ENCODE measurements around the gene AGFG2. TPM values are rescaled to one million over a fixed set of nuclear protein-coding genes. Genes with fewer than 3 reads are reported as not detected.

AGFG2 gene
- total RNA-seq, 1 donor from 2014 or later: 6.2 TPM

GRCh38 chr7:100566018-100566531, 27.1 kb downstream of the AGFG2 start:
- Mint-ChIP-seq H3K4me3 (ENCODE audit: unreplicated experiment) (no peak overlapping the region), H3K9me3 (ENCODE audit: unreplicated experiment) (no peaks in the 10 kb centered on the region), H3K36me3 (ENCODE audit: low read depth, unreplicated experiment) (peaks cover 2% of the 10 kb centered on the region), H3K27ac (ENCODE audit: unreplicated experiment) (no peak overlapping the region), H3K27me3 (ENCODE audit: low read depth, unreplicated experiment) (peaks cover 3% of the 10 kb centered on the region), H3K4me1 (ENCODE audit: low read depth, unreplicated experiment) (no peaks in the 10 kb centered on the region)
- Histone ChIP-seq H3K9me3 (ENCODE audit: insufficient read depth, low read depth, low read length) (no peaks in the 10 kb centered on the region), H3K79me2 (ENCODE audit: insufficient read depth, low read length) (no peaks in the 10 kb centered on the region), H2AFZ (ENCODE audit: low read depth, low read length) (no peak overlapping the region), H3K4me1 (ENCODE audit: insufficient read depth, low read length) (peaks cover 18% of the 10 kb centered on the region), H3K27me3 (ENCODE audit: insufficient read depth, low read length) (no peaks in the 10 kb centered on the region), H3K4me3 (ENCODE audit: insufficient read depth, low read depth, low read length) (no peak overlapping the region), H3K9ac (ENCODE audit: low read length) (no peak overlapping the region), H4K20me1 (ENCODE audit: insufficient read depth, low read length) (no peaks in the 10 kb centered on the region), H3K27ac (ENCODE audit: low read depth, low read length) (no peak overlapping the region), H3K36me3 (ENCODE audit: insufficient read depth, low read length) (no peaks in the 10 kb centered on the region), H3K4me2 (ENCODE audit: low read length) (no peak overlapping the region)
- TF ChIP-seq, protein P1, sequence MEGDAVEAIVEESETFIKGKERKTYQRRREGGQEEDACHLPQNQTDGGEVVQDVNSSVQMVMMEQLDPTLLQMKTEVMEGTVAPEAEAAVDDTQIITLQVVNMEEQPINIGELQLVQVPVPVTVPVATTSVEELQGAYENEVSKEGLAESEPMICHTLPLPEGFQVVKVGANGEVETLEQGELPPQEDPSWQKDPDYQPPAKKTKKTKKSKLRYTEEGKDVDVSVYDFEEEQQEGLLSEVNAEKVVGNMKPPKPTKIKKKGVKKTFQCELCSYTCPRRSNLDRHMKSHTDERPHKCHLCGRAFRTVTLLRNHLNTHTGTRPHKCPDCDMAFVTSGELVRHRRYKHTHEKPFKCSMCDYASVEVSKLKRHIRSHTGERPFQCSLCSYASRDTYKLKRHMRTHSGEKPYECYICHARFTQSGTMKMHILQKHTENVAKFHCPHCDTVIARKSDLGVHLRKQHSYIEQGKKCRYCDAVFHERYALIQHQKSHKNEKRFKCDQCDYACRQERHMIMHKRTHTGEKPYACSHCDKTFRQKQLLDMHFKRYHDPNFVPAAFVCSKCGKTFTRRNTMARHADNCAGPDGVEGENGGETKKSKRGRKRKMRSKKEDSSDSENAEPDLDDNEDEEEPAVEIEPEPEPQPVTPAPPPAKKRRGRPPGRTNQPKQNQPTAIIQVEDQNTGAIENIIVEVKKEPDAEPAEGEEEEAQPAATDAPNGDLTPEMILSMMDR (IDR thresholded peaks at IDR 0.05; ENCODE audit: insufficient read depth, low read depth, low read length): no peak
- no peak for TF ChIP-seq EZH2 (IDR thresholded peaks at IDR 0.05; ENCODE audit: insufficient read depth, low read length)
- FAIRE-seq (no peak), DNase-seq (ENCODE audit: low read depth) (no peak)

GRCh38 chr7:100567031-100567730, 28.2 kb downstream of the AGFG2 start:
- Mint-ChIP-seq H3K27me3 (ENCODE audit: low read depth, unreplicated experiment) (peaks cover 5% of the 10 kb centered on the region), H3K4me1 (ENCODE audit: low read depth, unreplicated experiment) (peaks cover 6% of the 10 kb centered on the region), H3K27ac (ENCODE audit: unreplicated experiment) (no peak overlapping the region), H3K4me3 (ENCODE audit: unreplicated experiment) (no peak overlapping the region), H3K9me3 (ENCODE audit: unreplicated experiment) (no peaks in the 10 kb centered on the region), H3K36me3 (ENCODE audit: low read depth, unreplicated experiment) (peaks cover 2% of the 10 kb centered on the region)
- TF ChIP-seq, protein P1 (IDR thresholded peaks at IDR 0.05; ENCODE audit: insufficient read depth, low read depth, low read length): no peak
- no peak for TF ChIP-seq EZH2 (IDR thresholded peaks at IDR 0.05; ENCODE audit: insufficient read depth, low read length)
- Histone ChIP-seq H3K27ac (ENCODE audit: low read depth, low read length) (no peak overlapping the region), H3K9me3 (ENCODE audit: insufficient read depth, low read depth, low read length) (no peaks in the 10 kb centered on the region), H3K4me2 (ENCODE audit: low read length) (no peak overlapping the region), H3K36me3 (ENCODE audit: insufficient read depth, low read length) (no peaks in the 10 kb centered on the region), H3K27me3 (ENCODE audit: insufficient read depth, low read length) (no peaks in the 10 kb centered on the region), H3K9ac (ENCODE audit: low read length) (no peak overlapping the region), H3K79me2 (ENCODE audit: insufficient read depth, low read length) (no peaks in the 10 kb centered on the region), H3K4me1 (ENCODE audit: insufficient read depth, low read length) (peaks cover 29% of the 10 kb centered on the region), H4K20me1 (ENCODE audit: insufficient read depth, low read length) (no peaks in the 10 kb centered on the region), H3K4me3 (ENCODE audit: insufficient read depth, low read depth, low read length) (no peak overlapping the region), H2AFZ (ENCODE audit: low read depth, low read length) (no peak overlapping the region)
- DNase-seq (ENCODE audit: low read depth): no peak
- no peak for FAIRE-seq

- Histone ChIP-seq H4K20me1 (ENCODE audit: insufficient read depth, low read length) (no peaks in the 10 kb centered on the region), H3K4me2 (ENCODE audit: low read length) (no peak overlapping the region), H3K4me1 (ENCODE audit: insufficient read depth, low read length) (peaks cover 29% of the 10 kb centered on the region), H3K36me3 (ENCODE audit: insufficient read depth, low read length) (no peaks in the 10 kb centered on the region), H2AFZ (ENCODE audit: low read depth, low read length) (no peak overlapping the region), H3K9ac (ENCODE audit: low read length) (no peak overlapping the region), H3K79me2 (ENCODE audit: insufficient read depth, low read length) (no peaks in the 10 kb centered on the region), H3K9me3 (ENCODE audit: insufficient read depth, low read depth, low read length) (no peaks in the 10 kb centered on the region), H3K27me3 (ENCODE audit: insufficient read depth, low read length) (no peaks in the 10 kb centered on the region), H3K27ac (ENCODE audit: low read depth, low read length) (no peak overlapping the region), H3K4me3 (ENCODE audit: insufficient read depth, low read depth, low read length) (no peak overlapping the region)
- TF ChIP-seq, protein P1 (IDR thresholded peaks at IDR 0.05; ENCODE audit: insufficient read depth, low read depth, low read length): no peak
- TF ChIP-seq EZH2 (IDR thresholded peaks at IDR 0.05; ENCODE audit: insufficient read depth, low read length): no peak
- FAIRE-seq (no peak), DNase-seq (ENCODE audit: low read depth) (no peak)
- Mint-ChIP-seq H3K4me1 (ENCODE audit: low read depth, unreplicated experiment) (peaks cover 6% of the 10 kb centered on the region), H3K36me3 (ENCODE audit: low read depth, unreplicated experiment) (peaks cover 2% of the 10 kb centered on the region), H3K27ac (ENCODE audit: unreplicated experiment) (no peak overlapping the region), H3K9me3 (ENCODE audit: unreplicated experiment) (no peaks in the 10 kb centered on the region), H3K27me3 (ENCODE audit: low read depth, unreplicated experiment) (peaks cover 6% of the 10 kb centered on the region), H3K4me3 (ENCODE audit: unreplicated experiment) (no peak overlapping the region)
These were observed 28.8 kb downstream of the AGFG2 start for GRCh38 chr7:100567751-100568175.
